Breast epithelium (tissue), 3 donors: ENCODE measurements around the gene LHPP.

Experiments
- CTCF ChIP-seq, 3 donors: fragments of 450-650 bp; IDR thresholded peaks; one replicate each; pipeline ENCODE4 v1.5.1; 2016 to 2017; ENCODE audit warnings: antibody characterized with exemption in 3 of 3, mild to moderate bottlenecking in 3 of 3, moderate library complexity in 3 of 3
- POLR2A ChIP-seq: fragments of 450-650 bp; IDR thresholded peaks from one replicate; pipeline ENCODE4 v1.6.1; 2016; ENCODE audit warnings: antibody characterized with exemption, mild to moderate bottlenecking, moderate library complexity
- POLR2AphosphoS5 ChIP-seq, 3 donors: sonication (generic); formaldehyde crosslinking; IDR thresholded peaks; one replicate each; pipeline ENCODE4 v1.6.1; 2017; ENCODE audit warnings: antibody characterized with exemption in 3 of 3

DNA sequence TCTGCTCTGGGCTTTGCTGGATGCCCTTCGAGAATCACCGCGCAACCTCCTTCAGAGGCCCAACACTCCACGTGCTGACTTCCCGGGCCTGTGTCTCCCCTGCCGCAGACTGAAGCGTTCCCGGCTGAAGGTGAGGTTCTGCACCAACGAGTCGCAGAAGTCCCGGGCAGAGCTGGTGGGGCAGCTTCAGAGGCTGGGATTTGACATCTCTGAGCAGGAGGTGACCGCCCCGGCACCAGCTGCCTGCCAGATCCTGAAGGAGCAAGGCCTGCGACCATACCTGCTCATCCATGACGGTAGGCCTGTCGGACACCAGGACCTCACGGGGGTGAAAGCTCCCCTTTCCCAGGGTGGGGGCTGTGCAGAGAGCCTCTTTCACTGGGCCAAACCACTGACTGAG lies 22.4 kb downstream of the LHPP start:
- TF ChIP-seq CTCF (IDR thresholded peaks at IDR 0.05) (no peak), POLR2AphosphoS5 (IDR thresholded peaks at IDR 0.05) (no peak), POLR2A (no peak)
